ENCODE data around the gene ZNF460. TPM values are rescaled to one million over a fixed set of nuclear protein-coding genes. Genes with fewer than 3 reads are reported as not detected.
"Not testable (repeated sequence)": the region's sequence is repeated elsewhere in the genome, so short reads cannot be mapped to it uniquely, and the experiment has no call there.

Gene ZNF460
- total RNA-seq, 4 donors from 2014 or later: 44.4 to 191 (median 74.6) TPM

DNA sequence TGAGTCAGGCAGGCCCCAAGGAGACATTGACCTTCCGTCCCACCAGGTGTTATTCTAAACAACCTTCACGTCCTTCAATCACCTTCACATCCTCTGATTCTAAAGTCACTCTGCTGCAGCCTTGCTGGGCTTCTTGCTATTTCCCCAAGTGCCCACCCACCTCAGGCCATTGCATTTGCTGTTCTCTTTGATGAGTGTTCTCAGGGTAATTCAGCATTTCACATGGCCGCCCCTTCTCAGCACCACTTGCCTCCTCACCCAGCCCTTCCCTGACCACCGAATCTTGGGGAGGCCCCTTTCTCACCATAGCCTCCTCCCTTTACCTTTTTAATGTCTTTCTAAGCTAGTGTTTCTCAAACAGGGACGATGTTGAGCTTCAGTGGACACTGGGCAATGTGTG is 35.2 kb upstream of the ZNF460 start:
- in situ Hi-C loops (cut with MboI; ENCODE audit: low pct_ligation_motif_present in 1 of 4, low pct_unique_long_range_greater_than_20kb in 1 of 4, low sequenced_read_pairs in 3 of 4): no loop called here

DNA sequence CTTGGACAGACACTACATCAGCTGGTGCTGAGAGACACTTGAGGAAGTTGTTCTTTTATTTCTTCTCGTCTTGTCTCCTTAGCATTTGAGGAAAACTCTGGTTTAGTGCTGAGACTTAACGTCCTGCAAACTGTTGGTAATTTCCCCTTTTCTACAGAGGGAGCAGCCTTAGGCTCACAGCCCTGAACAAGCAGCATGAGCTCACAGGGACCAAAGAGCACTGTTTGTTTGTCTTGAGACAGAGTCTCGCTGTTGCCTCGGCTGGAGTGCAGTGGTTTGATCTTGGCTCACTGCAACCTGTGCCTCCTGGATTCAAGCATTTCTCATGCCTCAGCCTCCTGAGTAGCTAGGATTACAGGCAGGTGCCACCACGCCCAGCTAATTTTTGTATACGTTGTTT is 34.3 kb upstream of the ZNF460 start:
- H3K27me3 ChIP-seq: no peaks in the 10 kb centered on the region
- TF ChIP-seq POLR2A (IDR thresholded peaks at IDR 0.05): no peak
- TF ChIP-seq POLR2AphosphoS5 (IDR thresholded peaks at IDR 0.05): no peak
- TF ChIP-seq, protein P1, sequence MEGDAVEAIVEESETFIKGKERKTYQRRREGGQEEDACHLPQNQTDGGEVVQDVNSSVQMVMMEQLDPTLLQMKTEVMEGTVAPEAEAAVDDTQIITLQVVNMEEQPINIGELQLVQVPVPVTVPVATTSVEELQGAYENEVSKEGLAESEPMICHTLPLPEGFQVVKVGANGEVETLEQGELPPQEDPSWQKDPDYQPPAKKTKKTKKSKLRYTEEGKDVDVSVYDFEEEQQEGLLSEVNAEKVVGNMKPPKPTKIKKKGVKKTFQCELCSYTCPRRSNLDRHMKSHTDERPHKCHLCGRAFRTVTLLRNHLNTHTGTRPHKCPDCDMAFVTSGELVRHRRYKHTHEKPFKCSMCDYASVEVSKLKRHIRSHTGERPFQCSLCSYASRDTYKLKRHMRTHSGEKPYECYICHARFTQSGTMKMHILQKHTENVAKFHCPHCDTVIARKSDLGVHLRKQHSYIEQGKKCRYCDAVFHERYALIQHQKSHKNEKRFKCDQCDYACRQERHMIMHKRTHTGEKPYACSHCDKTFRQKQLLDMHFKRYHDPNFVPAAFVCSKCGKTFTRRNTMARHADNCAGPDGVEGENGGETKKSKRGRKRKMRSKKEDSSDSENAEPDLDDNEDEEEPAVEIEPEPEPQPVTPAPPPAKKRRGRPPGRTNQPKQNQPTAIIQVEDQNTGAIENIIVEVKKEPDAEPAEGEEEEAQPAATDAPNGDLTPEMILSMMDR (IDR thresholded peaks at IDR 0.05): no peak
- no peak for TF ChIP-seq EP300 (IDR thresholded peaks at IDR 0.05; ENCODE audit: low read depth)
- H3K4me3 ChIP-seq: no peak overlapping the region
- H3K27ac ChIP-seq: no peak overlapping the region
- intact Hi-C loops (cut with DNase I; ENCODE audit: low total_unique reads) (no loop called here), in situ Hi-C loops (cut with MboI; ENCODE audit: low pct_ligation_motif_present in 1 of 4, low pct_unique_long_range_greater_than_20kb in 1 of 4, low sequenced_read_pairs in 3 of 4) (no loop called here)
- H3K4me1 ChIP-seq: peaks cover 7 to 20% (median 14%) of the 10 kb centered on the region in 4 donors
- DNase-seq: no peak
- no peaks in the 10 kb centered on the region for H3K9me3 ChIP-seq
- 58 to 87% methylated on average over 3 to 6 of the region's 6 CpGs for WGBS, 2 donors (ENCODE audit: low coverage in 1 of 2)
- H3K36me3 ChIP-seq: peaks cover 0 to 54% (median 27%) of the 10 kb centered on the region in 4 donors

More for the DNA sequence above, 35.2 kb upstream of the ZNF460 start:
- Histone ChIP-seq H3K27me3 (no peaks in the 10 kb centered on the region), H3K36me3 (peaks cover 0 to 45% (median 23%) of the 10 kb centered on the region in 4 donors), H3K27ac (no peak overlapping the region), H3K4me3 (no peak overlapping the region), H3K4me1 (peaks cover 7 to 21% (median 15%) of the 10 kb centered on the region in 4 donors), H3K9me3 (no peaks in the 10 kb centered on the region)
- 91% methylated on average over 5 of the region's 5 CpGs; no CpG with 5 or more reads in 1 of the 2 donors for WGBS, 2 donors (ENCODE audit: low coverage in 1 of 2)
- intact Hi-C loops (cut with DNase I; ENCODE audit: low total_unique reads): no loop called here
- no peak for DNase-seq
- TF ChIP-seq POLR2A (IDR thresholded peaks at IDR 0.05) (no peak), EP300 (IDR thresholded peaks at IDR 0.05; ENCODE audit: low read depth) (no peak), POLR2AphosphoS5 (IDR thresholded peaks at IDR 0.05) (no peak)
- TF ChIP-seq, protein P1 (IDR thresholded peaks at IDR 0.05): no peak

DNA sequence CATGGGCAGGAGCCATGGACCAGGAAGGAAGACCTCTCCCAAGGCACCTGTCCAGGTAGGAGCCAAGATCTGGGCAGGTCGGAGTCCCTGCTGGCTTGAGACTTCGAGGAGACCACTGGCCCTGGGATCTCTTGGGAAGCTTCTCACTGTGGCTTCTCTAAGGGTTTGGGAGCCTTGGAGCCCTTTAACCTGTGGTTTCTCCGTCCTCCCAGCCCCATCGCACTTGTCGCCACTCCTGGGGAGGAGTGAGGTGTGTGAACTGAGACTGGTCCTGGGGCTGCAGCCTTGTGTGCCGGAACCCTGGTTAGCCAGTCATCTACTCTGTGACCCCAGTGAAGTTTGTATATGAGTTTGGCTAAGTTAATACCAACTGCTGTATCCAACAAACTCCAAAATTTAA is 31.6 kb upstream of the ZNF460 start:
- Histone ChIP-seq H3K27me3 (no peaks in the 10 kb centered on the region), H3K27ac (no peak overlapping the region), H3K4me3 (no peak overlapping the region), H3K36me3 (peaks cover 0 to 78% (median 38%) of the 10 kb centered on the region in 4 donors), H3K9me3 (no peaks in the 10 kb centered on the region), H3K4me1 (no peaks in the 10 kb centered on the region)
- WGBS, 2 donors (ENCODE audit: low coverage in 1 of 2): 90% methylated on average over 6 of the region's 6 CpGs; no CpG with 5 or more reads in 1 of the 2 donors
- no peak for DNase-seq
- TF ChIP-seq, protein P1 (IDR thresholded peaks at IDR 0.05): no peak
- TF ChIP-seq POLR2A (IDR thresholded peaks at IDR 0.05) (no peak), EP300 (IDR thresholded peaks at IDR 0.05; ENCODE audit: low read depth) (no peak), POLR2AphosphoS5 (IDR thresholded peaks at IDR 0.05) (no peak)
- intact Hi-C loops (cut with DNase I; ENCODE audit: low total_unique reads): no loop called here
- in situ Hi-C loops (cut with MboI; ENCODE audit: low pct_ligation_motif_present in 1 of 4, low pct_unique_long_range_greater_than_20kb in 1 of 4, low sequenced_read_pairs in 3 of 4): no loop called here

DNA sequence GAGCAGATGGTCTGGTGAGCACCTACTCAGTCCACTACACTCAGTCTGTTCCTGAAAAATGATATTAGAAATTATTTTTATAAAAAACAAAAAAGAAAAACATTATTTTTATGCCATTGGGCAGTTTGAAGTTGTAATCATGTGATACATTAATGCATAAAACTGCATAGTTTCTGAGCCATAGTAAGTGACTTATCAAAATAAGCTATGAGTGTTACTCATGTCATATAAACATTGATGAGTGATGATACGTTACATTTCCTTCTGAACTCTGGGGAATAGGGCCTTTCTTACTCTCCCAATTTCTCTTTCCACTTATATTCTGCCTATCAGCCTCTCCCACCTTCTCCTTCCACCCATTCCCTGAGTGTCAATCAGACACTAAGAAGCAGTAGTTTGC is 31.0 kb upstream of the ZNF460 start:
- Histone ChIP-seq H3K36me3 (peaks cover 2 to 82% (median 41%) of the 10 kb centered on the region in 4 donors), H3K9me3 (peaks cover 0 to 6% of the 10 kb centered on the region in 2 donors), H3K4me1 (no peaks in the 10 kb centered on the region), H3K27me3 (no peaks in the 10 kb centered on the region), H3K4me3 (no peak overlapping the region), H3K27ac (no peak overlapping the region)
- WGBS, 2 donors (ENCODE audit: low coverage in 1 of 2): 84 to 100% methylated on average over 1 of the region's 1 CpG
- TF ChIP-seq, protein P1 (IDR thresholded peaks at IDR 0.05): no peak
- TF ChIP-seq EP300 (IDR thresholded peaks at IDR 0.05; ENCODE audit: low read depth) (no peak), POLR2AphosphoS5 (IDR thresholded peaks at IDR 0.05) (no peak), POLR2A (IDR thresholded peaks at IDR 0.05) (no peak)
- in situ Hi-C loops (cut with MboI; ENCODE audit: low pct_ligation_motif_present in 1 of 4, low pct_unique_long_range_greater_than_20kb in 1 of 4, low sequenced_read_pairs in 3 of 4) (no loop called here), intact Hi-C loops (cut with DNase I; ENCODE audit: low total_unique reads) (no loop called here)
- DNase-seq: no peak

DNA sequence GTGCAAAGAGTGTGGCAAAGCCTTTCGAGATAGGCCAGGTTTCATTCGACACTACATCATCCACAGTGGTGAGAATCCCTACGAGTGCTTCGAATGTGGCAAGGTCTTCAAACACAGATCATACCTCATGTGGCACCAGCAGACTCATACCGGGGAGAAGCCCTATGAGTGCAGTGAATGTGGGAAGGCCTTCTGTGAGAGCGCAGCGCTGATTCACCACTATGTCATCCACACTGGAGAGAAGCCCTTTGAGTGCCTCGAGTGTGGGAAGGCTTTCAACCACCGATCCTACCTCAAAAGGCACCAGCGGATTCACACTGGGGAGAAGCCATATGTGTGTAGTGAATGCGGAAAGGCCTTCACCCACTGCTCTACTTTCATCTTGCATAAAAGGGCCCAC is 26.5 kb upstream of the ZNF460 start:
- H3K36me3 ChIP-seq: peaks cover 2 to 59% (median 27%) of the 10 kb centered on the region in 4 donors
- in situ Hi-C loops (cut with MboI; ENCODE audit: low pct_ligation_motif_present in 1 of 4, low pct_unique_long_range_greater_than_20kb in 1 of 4, low sequenced_read_pairs in 3 of 4): not testable (repeated sequence)

More for the DNA sequence above, 26.5 kb upstream of the ZNF460 start:
- H3K9me3 ChIP-seq, H3K4me3 ChIP-seq, H3K27ac ChIP-seq, DNase-seq, H3K4me1 ChIP-seq, H3K27me3 ChIP-seq: not testable (repeated sequence)
- WGBS, 2 donors (ENCODE audit: low coverage in 1 of 2): 93 to 95% methylated on average over 8 to 11 of the region's 11 CpGs
- intact Hi-C loops (cut with DNase I; ENCODE audit: low total_unique reads): loop anchor here (1.0 kb wide), 1 partner anchor 26 kb away; no protein-coding TSS in a partner anchor

Measured in transverse colon (tissue), 4 donors.